Hindlimb muscle (tissue), 1 donor: ENCODE data around the gene STK33. TPM values are rescaled to one million over a fixed set of nuclear protein-coding genes. Genes with fewer than 3 reads are reported as not detected.
"Not testable (repeated sequence)": the region's sequence is repeated elsewhere in the genome, so short reads cannot be mapped to it uniquely, and the experiment has no call there.

Experiments used
- DNase-seq: peaks from one replicate; pipeline ENCODE4 v3.0.0-alpha.2; 2013
- polyA plus RNA-seq: library from polyadenylated mRNA; unstranded; fragments of 120-200 nt; gene quantifications from one replicate; pipeline ENCODE4 v1.2.1, GENCODE V29; 2013; ENCODE audit not compliant: insufficient read length

The STK33 gene
- polyA plus RNA-seq, 1 donor = 3.0 TPM

GRCh38 chr11:8541448-8541847 is 52.6 kb downstream of the STK33 start:
- no peak for DNase-seq

GRCh38 chr11:8533332-8533731 is 60.7 kb downstream of the STK33 start:
- no peak for DNase-seq

GRCh38 chr11:8532475-8532874 is 61.6 kb downstream of the STK33 start:
- no peak for DNase-seq

- no peak for DNase-seq
These were observed 62.0 kb downstream of the STK33 start for GRCh38 chr11:8531982-8532381.

GRCh38 chr11:8531312-8531711 is 62.7 kb downstream of the STK33 start:
- DNase-seq = peak; percentile 38

- no peak for DNase-seq
These were observed 66.1 kb downstream of the STK33 start for GRCh38 chr11:8527939-8528338.

- DNase-seq = no peak
These were observed 70.6 kb downstream of the STK33 start for GRCh38 chr11:8523396-8523795.

- no peak for DNase-seq
These were observed 81.5 kb downstream of the STK33 start for GRCh38 chr11:8512547-8512946.

GRCh38 chr11:8503910-8504364 is 90.1 kb downstream of the STK33 start:
- DNase-seq = no peak

- DNase-seq = no peak
These were observed 92.2 kb downstream of the STK33 start for GRCh38 chr11:8501836-8502235.

- DNase-seq = no peak
These were observed 105.6 kb downstream of the STK33 start for GRCh38 chr11:8488395-8488794.

GRCh38 chr11:8487261-8487660 is 106.8 kb downstream of the STK33 start:
- no peak for DNase-seq

- no peak for DNase-seq
These were observed 109.8 kb downstream of the STK33 start for GRCh38 chr11:8484251-8484650.

- no peak for DNase-seq
These were observed 113.2 kb downstream of the STK33 start for GRCh38 chr11:8480858-8481257.

GRCh38 chr11:8477680-8478079 is 116.3 kb downstream of the STK33 start:
- DNase-seq = no peak

- DNase-seq = no peak
These were observed 116.9 kb downstream of the STK33 start for GRCh38 chr11:8477151-8477550.

- DNase-seq = not testable (repeated sequence)
These were observed 126.2 kb downstream of the STK33 start for GRCh38 chr11:8467806-8468205.

GRCh38 chr11:8467356-8467755 is 126.7 kb downstream of the STK33 start:
- not testable (repeated sequence) for DNase-seq

GRCh38 chr11:8466884-8467283 is 127.1 kb downstream of the STK33 start:
- not testable (repeated sequence) for DNase-seq

- no peak for DNase-seq
These were observed 134.2 kb downstream of the STK33 start for GRCh38 chr11:8459711-8460399.

- DNase-seq = no peak
These were observed 151.7 kb downstream of the STK33 start for GRCh38 chr11:8442301-8442700.

- no peak for DNase-seq
These were observed 153.4 kb downstream of the STK33 start for GRCh38 chr11:8440649-8441048.

- no peak for DNase-seq
These were observed 164.5 kb downstream of the STK33 start for GRCh38 chr11:8429483-8429882.

GRCh38 chr11:8426076-8426475 is 168.0 kb downstream of the STK33 start:
- no peak for DNase-seq

- DNase-seq = no peak
These were observed 178.8 kb downstream of the STK33 start for GRCh38 chr11:8415195-8415594.
